ENCODE results near the gene TOR1B. TPM values are rescaled to one million over a fixed set of nuclear protein-coding genes. Genes with fewer than 3 reads are reported as not detected.
"Not testable (repeated sequence)": the region's sequence is repeated elsewhere in the genome, so short reads cannot be mapped to it uniquely, and the experiment has no call there.

Gene TOR1B
- total and polyA plus RNA-seq, 7 experiments from 2014 or later: 10.9 to 30.9 (median 21.7) TPM

GRCh38 chr9:129760784-129761183, 42.2 kb upstream of the TOR1B start:
- POLR2A ChIA-PET; H3K9me3 Mint-ChIP-seq; CTCF ChIA-PET; H3K4me1 ChIP-seq (ENCODE audit: control insufficient read depth in 2 of 2, insufficient read depth in 2 of 2, low read length in 2 of 2); H3K9me3 ChIP-seq (ENCODE audit: control insufficient read depth in 2 of 3, low read length in 3 of 3); H3K4me3 Mint-ChIP-seq; intact Hi-C loops (cut with micrococcal nuclease); H3K27ac ChIP-seq (ENCODE audit: low read depth, low read length); H3K36me3 Mint-ChIP-seq; H3K4me3 ChIP-seq (ENCODE audit: low read length); H3K27ac Mint-ChIP-seq; H3K27me3 Mint-ChIP-seq; H3K36me3 ChIP-seq (ENCODE audit: control insufficient read depth in 2 of 3, insufficient read depth in 3 of 3, low read length in 3 of 3); ATAC-seq; DNase-seq; H3K27me3 ChIP-seq (ENCODE audit: control insufficient read depth in 2 of 2, insufficient read depth in 2 of 2, low read length in 2 of 2): not testable (repeated sequence)
- peaks cover 0 to 25% (median 15%) of the 10 kb centered on the region in 7 donors for H3K4me1 Mint-ChIP-seq

GRCh38 chr9:129761293-129761900, 41.6 kb upstream of the TOR1B start:
- POLR2A ChIA-PET: no interaction called here
- Mint-ChIP-seq H3K4me1 (peaks cover 0 to 19% (median 15%) of the 10 kb centered on the region in 7 donors), H3K27me3 (peaks cover 0 to 7% (median 0%) of the 10 kb centered on the region in 5 donors), H3K36me3 (no peaks in the 10 kb centered on the region), H3K9me3 (peaks cover 0 to 2% (median 0%) of the 10 kb centered on the region in 11 donors), H3K4me3 (no peak overlapping the region), H3K27ac (no peak overlapping the region)
- Histone ChIP-seq H3K27me3 (ENCODE audit: control insufficient read depth in 2 of 2, insufficient read depth in 2 of 2, low read length in 2 of 2) (no peaks in the 10 kb centered on the region), H3K4me1 (ENCODE audit: control insufficient read depth in 2 of 2, insufficient read depth in 2 of 2, low read length in 2 of 2) (no peaks in the 10 kb centered on the region), H3K4me3 (ENCODE audit: low read length) (no peak overlapping the region), H3K9me3 (ENCODE audit: control insufficient read depth in 2 of 3, low read length in 3 of 3) (no peaks in the 10 kb centered on the region), H3K27ac (ENCODE audit: low read depth, low read length) (no peak overlapping the region), H3K36me3 (ENCODE audit: control insufficient read depth in 2 of 3, insufficient read depth in 3 of 3, low read length in 3 of 3) (no peaks in the 10 kb centered on the region)
- ATAC-seq: no peak
- CTCF ChIA-PET: interaction anchor here (0.7 kb wide), 1 partner anchor 12 kb away, joined by 3 read pairs; no protein-coding TSS in a partner anchor
- intact Hi-C loops (cut with micrococcal nuclease): no loop called here
- no peak for DNase-seq

DNA sequence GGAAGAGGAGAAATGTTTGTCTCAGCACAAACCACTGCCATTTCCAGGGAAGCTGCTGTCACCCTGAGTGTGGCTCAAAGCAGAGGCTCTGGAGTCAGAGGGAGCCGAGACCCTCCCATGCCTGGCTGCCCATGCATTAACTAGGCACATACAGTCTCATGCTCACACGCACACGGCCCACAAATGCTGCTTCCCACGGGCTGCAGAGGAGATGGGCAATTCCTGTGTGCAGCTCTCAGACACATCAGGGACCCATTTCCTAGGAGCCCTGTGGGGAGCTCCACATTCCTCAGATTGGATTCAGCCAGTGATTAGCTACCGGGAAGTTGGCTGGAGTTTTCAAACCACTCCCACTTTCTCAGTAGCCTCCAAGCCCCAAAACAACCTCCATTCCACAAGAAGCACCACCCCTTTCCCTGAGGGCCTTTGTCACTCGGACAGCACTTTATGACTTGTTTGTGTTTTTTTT, 41.0 kb upstream of the TOR1B start:
- H3K4me1 Mint-ChIP-seq: peaks cover 0 to 15% (median 13%) of the 10 kb centered on the region in 7 donors
- DNase-seq (no peak), ATAC-seq (no peak)
- Histone ChIP-seq H3K4me1 (ENCODE audit: control insufficient read depth in 2 of 2, insufficient read depth in 2 of 2, low read length in 2 of 2) (no peaks in the 10 kb centered on the region), H3K4me3 (ENCODE audit: low read length) (no peak overlapping the region), H3K9me3 (ENCODE audit: control insufficient read depth in 2 of 3, low read length in 3 of 3) (no peaks in the 10 kb centered on the region), H3K36me3 (ENCODE audit: control insufficient read depth in 2 of 3, insufficient read depth in 3 of 3, low read length in 3 of 3) (no peaks in the 10 kb centered on the region), H3K27me3 (ENCODE audit: control insufficient read depth in 2 of 2, insufficient read depth in 2 of 2, low read length in 2 of 2) (no peaks in the 10 kb centered on the region), H3K27ac (ENCODE audit: low read depth, low read length) (no peak overlapping the region)
- peaks cover 0 to 6% (median 0%) of the 10 kb centered on the region in 5 donors for H3K27me3 Mint-ChIP-seq
- no peak overlapping the region for H3K4me3 Mint-ChIP-seq
- H3K27ac Mint-ChIP-seq: no peak overlapping the region
- CTCF ChIA-PET: interaction anchor here (0.7 kb wide), 1 partner anchor 11 kb away, joined by 3 read pairs; no protein-coding TSS in a partner anchor
- H3K9me3 Mint-ChIP-seq: peaks cover 0 to 2% (median 0%) of the 10 kb centered on the region in 11 donors
- H3K36me3 Mint-ChIP-seq: no peaks in the 10 kb centered on the region
- POLR2A ChIA-PET: no interaction called here
- intact Hi-C loops (cut with micrococcal nuclease): no loop called here

DNA sequence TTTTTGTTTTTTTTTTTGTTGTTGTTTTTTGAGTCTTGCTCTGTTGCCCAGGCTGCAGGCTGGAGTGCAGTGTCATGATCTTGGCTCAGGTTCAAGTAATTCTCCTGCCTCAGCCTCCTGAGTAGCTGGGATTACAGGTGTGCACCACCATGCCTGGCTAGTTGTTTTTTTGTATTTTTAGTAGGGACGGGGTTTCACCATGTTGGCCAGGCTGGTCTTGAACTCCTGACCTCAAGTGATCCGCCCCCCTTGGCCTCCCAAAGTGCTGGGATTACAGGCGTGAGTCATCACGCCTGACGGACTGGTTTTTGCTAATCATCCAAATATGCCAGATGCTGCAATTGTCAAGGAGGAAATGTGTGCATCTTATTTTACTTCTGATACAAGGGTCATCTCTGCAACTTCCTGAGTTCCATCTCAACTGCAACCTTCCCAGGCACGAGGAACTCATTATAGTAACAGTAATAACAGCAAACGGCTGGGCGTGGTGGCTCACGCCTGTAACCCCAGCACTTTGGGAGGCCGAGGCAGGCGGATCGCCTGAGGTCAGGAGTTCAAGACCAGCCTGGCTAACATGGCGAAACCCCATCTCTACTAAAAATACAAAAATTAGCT, 40.5 kb upstream of the TOR1B start:
- peak; percentile 82 for ATAC-seq
- H3K9me3 Mint-ChIP-seq; H3K4me1 Mint-ChIP-seq; H3K9me3 ChIP-seq (ENCODE audit: control insufficient read depth in 2 of 3, low read length in 3 of 3); H3K27me3 ChIP-seq (ENCODE audit: control insufficient read depth in 2 of 2, insufficient read depth in 2 of 2, low read length in 2 of 2); H3K27ac ChIP-seq (ENCODE audit: low read depth, low read length); H3K4me3 ChIP-seq (ENCODE audit: low read length); H3K36me3 ChIP-seq (ENCODE audit: control insufficient read depth in 2 of 3, insufficient read depth in 3 of 3, low read length in 3 of 3); H3K4me3 Mint-ChIP-seq; intact Hi-C loops (cut with micrococcal nuclease); POLR2A ChIA-PET; DNase-seq; H3K27me3 Mint-ChIP-seq; H3K27ac Mint-ChIP-seq; H3K4me1 ChIP-seq (ENCODE audit: control insufficient read depth in 2 of 2, insufficient read depth in 2 of 2, low read length in 2 of 2); H3K36me3 Mint-ChIP-seq: not testable (repeated sequence)
- CTCF ChIA-PET: interaction anchor here (0.7 to 1.2 kb wide), 2 partner anchors 11 to 22 kb away, joined by 3 to 5 read pairs; no protein-coding TSS in a partner anchor

- peaks cover 0 to 3% (median under 1%) of the 10 kb centered on the region in 5 donors for H3K27me3 Mint-ChIP-seq
- peaks cover 0 to 4% (median 2%) of the 10 kb centered on the region in 7 donors for H3K4me1 Mint-ChIP-seq
- POLR2A ChIA-PET: no interaction called here
Observed at GRCh38 chr9:129762985-129763926, 39.7 kb upstream of the TOR1B start.

GRCh38 chr9:129765764-129766317, 37.1 kb upstream of the TOR1B start:
- Mint-ChIP-seq H3K27me3 (peaks cover 0 to 3% (median 0%) of the 10 kb centered on the region in 5 donors), H3K9me3 (peaks cover 0 to 2% (median 0%) of the 10 kb centered on the region in 11 donors), H3K4me1 (no peaks in the 10 kb centered on the region), H3K27ac (no peak overlapping the region), H3K4me3 (no peak overlapping the region), H3K36me3 (no peaks in the 10 kb centered on the region)
- no peaks in the 10 kb centered on the region for H3K27me3 ChIP-seq (ENCODE audit: control insufficient read depth in 2 of 2, insufficient read depth in 2 of 2, low read length in 2 of 2)
- ChIA-PET POLR2A (interaction anchor here (0.6 kb wide), 1 partner anchor 180 kb away, joined by 3 read pairs; no protein-coding TSS in a partner anchor), CTCF (no interaction called here)
- no peak for ATAC-seq
- H3K4me3 ChIP-seq (ENCODE audit: low read length): no peak overlapping the region
- H3K9me3 ChIP-seq (ENCODE audit: control insufficient read depth in 2 of 3, low read length in 3 of 3): no peaks in the 10 kb centered on the region
- intact Hi-C loops (cut with micrococcal nuclease): no loop called here
- no peaks in the 10 kb centered on the region for H3K4me1 ChIP-seq (ENCODE audit: control insufficient read depth in 2 of 2, insufficient read depth in 2 of 2, low read length in 2 of 2)
- H3K36me3 ChIP-seq (ENCODE audit: control insufficient read depth in 2 of 3, insufficient read depth in 3 of 3, low read length in 3 of 3): no peaks in the 10 kb centered on the region
- H3K27ac ChIP-seq (ENCODE audit: low read depth, low read length): no peak overlapping the region
- no peak for DNase-seq

More at GRCh38 chr9:129762985-129763926, 39.7 kb upstream of the TOR1B start:
- Histone ChIP-seq H3K4me3 (ENCODE audit: low read length) (no peak overlapping the region), H3K27ac (ENCODE audit: low read depth, low read length) (no peak overlapping the region), H3K4me1 (ENCODE audit: control insufficient read depth in 2 of 2, insufficient read depth in 2 of 2, low read length in 2 of 2) (no peaks in the 10 kb centered on the region), H3K9me3 (ENCODE audit: control insufficient read depth in 2 of 3, low read length in 3 of 3) (no peaks in the 10 kb centered on the region), H3K27me3 (ENCODE audit: control insufficient read depth in 2 of 2, insufficient read depth in 2 of 2, low read length in 2 of 2) (no peaks in the 10 kb centered on the region), H3K36me3 (ENCODE audit: control insufficient read depth in 2 of 3, insufficient read depth in 3 of 3, low read length in 3 of 3) (no peaks in the 10 kb centered on the region)
- Mint-ChIP-seq H3K36me3 (no peaks in the 10 kb centered on the region), H3K27ac (no peak overlapping the region), H3K4me3 (no peak overlapping the region), H3K9me3 (peaks cover 0 to 2% (median 0%) of the 10 kb centered on the region in 11 donors)
- ATAC-seq (peak; percentile 29), DNase-seq (no peak)
- intact Hi-C loops (cut with micrococcal nuclease): no loop called here
- CTCF ChIA-PET: interaction anchor here (0.6 to 1.2 kb wide), 2 partner anchors 20 to 21 kb away, joined by 3 to 5 read pairs; no protein-coding TSS in a partner anchor
